ENCODE data around the gene FASTKD2. TPM values are rescaled to one million over a fixed set of nuclear protein-coding genes. Genes with fewer than 3 reads are reported as not detected.

The FASTKD2 gene
- total RNA-seq, 3 donors from 2014 or later (not counting 1 experiment from before 2014, with no cell fraction given): 15.9 to 21.6 (median 17.0) TPM

GRCh38 chr2:206728277-206729199 lies 36.9 kb upstream of the FASTKD2 start:
- Mint-ChIP-seq H3K4me1 (no peaks in the 10 kb centered on the region), H3K27me3 (ENCODE audit: low read depth in 2 of 2) (peaks cover 12 to 22% of the 10 kb centered on the region in 2 donors), H3K36me3 (no peaks in the 10 kb centered on the region), H3K4me3 (no peak overlapping the region), H3K27ac (no peak overlapping the region), H3K9me3 (peaks cover 0 to 2% of the 10 kb centered on the region in 2 donors)
- no peak for DNase-seq
- TF ChIP-seq CTCF (IDR thresholded peaks at IDR 0.05): no peak
- no peak overlapping the region for H3K4me3 ChIP-seq (ENCODE audit: low read length)
- no peak overlapping the region for H3K27ac ChIP-seq (ENCODE audit: low read length)
- no peaks in the 10 kb centered on the region for H3K27me3 ChIP-seq (ENCODE audit: control insufficient read depth, insufficient read depth, low read length)
- no peaks in the 10 kb centered on the region for H3K36me3 ChIP-seq (ENCODE audit: control insufficient read depth, insufficient read depth, low read length)
- no peaks in the 10 kb centered on the region for H3K4me1 ChIP-seq (ENCODE audit: control insufficient read depth, insufficient read depth, low read length)
- intact Hi-C loops (cut with micrococcal nuclease): no loop called here
- WGBS (ENCODE audit: insufficient coverage): 90% methylated on average over 6 of the region's 7 CpGs
- no peaks in the 10 kb centered on the region for H3K9me3 ChIP-seq (ENCODE audit: control insufficient read depth, insufficient read depth, low read length)
- ATAC-seq: no peak

GRCh38 chr2:206733341-206733740 lies 32.1 kb upstream of the FASTKD2 start:
- 82% methylated on average over 2 of the region's 2 CpGs for WGBS (ENCODE audit: insufficient coverage)
- Histone ChIP-seq H3K4me3 (ENCODE audit: low read length) (no peak overlapping the region), H3K36me3 (ENCODE audit: control insufficient read depth, insufficient read depth, low read length) (no peaks in the 10 kb centered on the region), H3K27me3 (ENCODE audit: control insufficient read depth, insufficient read depth, low read length) (no peaks in the 10 kb centered on the region), H3K27ac (ENCODE audit: low read length) (no peak overlapping the region), H3K4me1 (ENCODE audit: control insufficient read depth, insufficient read depth, low read length) (no peaks in the 10 kb centered on the region), H3K9me3 (ENCODE audit: control insufficient read depth, insufficient read depth, low read length) (no peaks in the 10 kb centered on the region)
- no peak for DNase-seq
- H3K27ac Mint-ChIP-seq: no peak overlapping the region
- H3K9me3 Mint-ChIP-seq: peaks cover 0 to 2% of the 10 kb centered on the region in 2 donors
- no peaks in the 10 kb centered on the region for H3K4me1 Mint-ChIP-seq
- no peak for ATAC-seq
- peaks cover 9 to 17% of the 10 kb centered on the region in 2 donors for H3K27me3 Mint-ChIP-seq (ENCODE audit: low read depth in 2 of 2)
- no peak for TF ChIP-seq CTCF (IDR thresholded peaks at IDR 0.05)
- no peaks in the 10 kb centered on the region for H3K36me3 Mint-ChIP-seq
- H3K4me3 Mint-ChIP-seq: no peak overlapping the region
- intact Hi-C loops (cut with micrococcal nuclease): no loop called here

GRCh38 chr2:206736935-206737334 lies 28.5 kb upstream of the FASTKD2 start:
- DNase-seq (no peak), ATAC-seq (no peak)
- Histone ChIP-seq H3K27me3 (ENCODE audit: control insufficient read depth, insufficient read depth, low read length) (no peaks in the 10 kb centered on the region), H3K9me3 (ENCODE audit: control insufficient read depth, insufficient read depth, low read length) (no peaks in the 10 kb centered on the region), H3K4me3 (ENCODE audit: low read length) (no peak overlapping the region), H3K36me3 (ENCODE audit: control insufficient read depth, insufficient read depth, low read length) (no peaks in the 10 kb centered on the region), H3K27ac (ENCODE audit: low read length) (no peak overlapping the region), H3K4me1 (ENCODE audit: control insufficient read depth, insufficient read depth, low read length) (no peaks in the 10 kb centered on the region)
- intact Hi-C loops (cut with micrococcal nuclease): no loop called here
- Mint-ChIP-seq H3K27ac (no peak overlapping the region), H3K4me3 (no peak overlapping the region), H3K27me3 (ENCODE audit: low read depth in 2 of 2) (peaks cover 0 to 5% of the 10 kb centered on the region in 2 donors), H3K36me3 (no peaks in the 10 kb centered on the region), H3K9me3 (no peaks in the 10 kb centered on the region), H3K4me1 (no peaks in the 10 kb centered on the region)
- 79% methylated on average over 5 of the region's 5 CpGs for WGBS (ENCODE audit: insufficient coverage)
- no peak for TF ChIP-seq CTCF (IDR thresholded peaks at IDR 0.05)

All from natural killer cell (primary cell).